IPS-NIHi11 (cell line): ENCODE measurements around the gene ACTL8.

Experiments used
- DNase-seq: peaks from one replicate; pipeline ENCODE4 v3.0.0; 2012; ENCODE audit warnings: mixed read lengths, low spot score

Gene ACTL8

GRCh38 chr1:17805869-17806684 lies 50.9 kb downstream of the ACTL8 start:
- no peak for DNase-seq

GRCh38 chr1:17808816-17809215 lies 53.7 kb downstream of the ACTL8 start:
- DNase-seq = no peak

- no peak for DNase-seq
Measured at GRCh38 chr1:17810668-17811067, 55.5 kb downstream of the ACTL8 start.

GRCh38 chr1:17816511-17816910 lies 61.4 kb downstream of the ACTL8 start:
- DNase-seq = no peak

GRCh38 chr1:17819129-17819802 lies 64.1 kb downstream of the ACTL8 start:
- no peak for DNase-seq

GRCh38 chr1:17820198-17820597 lies 65.1 kb downstream of the ACTL8 start:
- no peak for DNase-seq

GRCh38 chr1:17822741-17823426 lies 67.8 kb downstream of the ACTL8 start:
- no peak for DNase-seq

- no peak for DNase-seq
Measured at GRCh38 chr1:17825273-17826164, 70.4 kb downstream of the ACTL8 start.

- peak; percentile 87 for DNase-seq
Measured at GRCh38 chr1:17826165-17826488, 71.0 kb downstream of the ACTL8 start.

- DNase-seq = no peak
Measured at GRCh38 chr1:17828991-17829390, 73.9 kb downstream of the ACTL8 start.

- no peak for DNase-seq
Measured at GRCh38 chr1:17829579-17829978, 74.4 kb downstream of the ACTL8 start.

GRCh38 chr1:17831597-17831996 lies 76.5 kb downstream of the ACTL8 start:
- DNase-seq = peak; percentile 88

- no peak for DNase-seq
Measured at GRCh38 chr1:17833661-17834501, 78.7 kb downstream of the ACTL8 start.

- no peak for DNase-seq
Measured at GRCh38 chr1:17834561-17835100, 79.5 kb downstream of the ACTL8 start.

- DNase-seq = no peak
Measured at GRCh38 chr1:17837233-17838030, 82.3 kb downstream of the ACTL8 start.

GRCh38 chr1:17839641-17840196 lies 84.6 kb downstream of the ACTL8 start:
- DNase-seq = no peak

GRCh38 chr1:17841944-17842343 lies 86.8 kb downstream of the ACTL8 start:
- DNase-seq = no peak

GRCh38 chr1:17842686-17843085 lies 87.6 kb downstream of the ACTL8 start:
- no peak for DNase-seq

- no peak for DNase-seq
Measured at GRCh38 chr1:17844185-17844826, 89.2 kb downstream of the ACTL8 start.
